H9 (cell line): ENCODE data around the gene SLC25A2. TPM values are rescaled to one million over a fixed set of nuclear protein-coding genes. Genes with fewer than 3 reads are reported as not detected.

Source experiments
- DNase-seq: peaks from one replicate; pipeline ENCODE4 v3.0.0-alpha.2; 2017
- H2AFZ ChIP-seq: one replicate; pipeline ENCODE4 v1.6.1; 2013; ENCODE audit warnings: mild to moderate bottlenecking, low read length, control low read depth, moderate library complexity
- H2AK5ac ChIP-seq: 2 replicates; pipeline ENCODE4 v1.6.1; 2013; ENCODE audit warnings: low read length, control low read depth, mixed read lengths; ENCODE audit not compliant: insufficient read length
- H2BK120ac ChIP-seq: one replicate; pipeline ENCODE4 v1.6.1; 2013; ENCODE audit warnings: low read depth, mild to moderate bottlenecking, low read length, control low read depth, inconsistent platforms; ENCODE audit not compliant: poor library complexity, severe bottlenecking
- H2BK12ac ChIP-seq: 2 replicates; pipeline ENCODE4 v1.6.1; 2013; ENCODE audit warnings: low read length, control low read depth, mixed read lengths, low read depth; ENCODE audit not compliant: insufficient read length
- H2BK15ac ChIP-seq: 2 replicates; pipeline ENCODE4 v1.6.1; 2013; ENCODE audit warnings: low read depth, low read length, control low read depth
- H2BK20ac ChIP-seq: one replicate; pipeline ENCODE4 v1.6.1; 2013; ENCODE audit warnings: low read depth, mild to moderate bottlenecking, low read length, control low read depth, inconsistent platforms; ENCODE audit not compliant: poor library complexity, severe bottlenecking
- H2BK5ac ChIP-seq: 2 replicates; pipeline ENCODE4 v1.6.1; 2013; ENCODE audit warnings: low read length, control low read depth, mixed read lengths; ENCODE audit not compliant: insufficient read length
- H3K14ac ChIP-seq: 2 replicates; pipeline ENCODE4 v1.6.1; 2013; ENCODE audit warnings: low read length, control low read depth; ENCODE audit not compliant: insufficient read depth
- H3K18ac ChIP-seq: 2 replicates; pipeline ENCODE4 v1.6.1; 2013; ENCODE audit warnings: low read depth, mild to moderate bottlenecking, mixed read lengths, low read length, control low read depth; ENCODE audit not compliant: insufficient read length
- H3K23ac ChIP-seq: 2 replicates; pipeline ENCODE4 v1.6.1; 2013; ENCODE audit warnings: low read length, control low read depth, mixed read lengths, low read depth; ENCODE audit not compliant: insufficient read length
- H3K23me2 ChIP-seq: 2 replicates; pipeline ENCODE4 v1.6.1; 2013; ENCODE audit warnings: low read depth, mild to moderate bottlenecking, mixed read lengths, low read length, control low read depth; ENCODE audit not compliant: insufficient read length, poor library complexity, severe bottlenecking
- H3K27ac ChIP-seq: 2 replicates; pipeline ENCODE4 v1.5.1; 2013; ENCODE audit warnings: low read length, control low read depth, mixed read lengths, low read depth; ENCODE audit not compliant: insufficient read length
- H3K27me3 ChIP-seq: 2 replicates; pipeline ENCODE4 v1.6.1; 2013; ENCODE audit warnings: low read length, control low read depth, inconsistent platforms; ENCODE audit not compliant: insufficient read depth
- H3K4ac ChIP-seq: 2 replicates; pipeline ENCODE4 v1.6.1; 2013; ENCODE audit warnings: low read depth, mild to moderate bottlenecking, control low read depth, inconsistent platforms, low read length, moderate library complexity
- H3K4me1 ChIP-seq: 2 replicates; pipeline ENCODE4 v1.6.1; 2013; ENCODE audit warnings: low read length, control low read depth, inconsistent platforms; ENCODE audit not compliant: insufficient read depth
- H3K4me2 ChIP-seq: 2 replicates; pipeline ENCODE4 v1.6.1; 2013; ENCODE audit warnings: low read length, control low read depth, mixed read lengths; ENCODE audit not compliant: insufficient read length, insufficient read depth
- H3K56ac ChIP-seq: 2 replicates; pipeline ENCODE4 v1.6.1; 2013; ENCODE audit warnings: low read depth, mild to moderate bottlenecking, mixed read lengths, low read length, control low read depth; ENCODE audit not compliant: insufficient read length
- H3K79me1 ChIP-seq: 2 replicates; pipeline ENCODE4 v1.6.1; 2013; ENCODE audit warnings: low read depth, mild to moderate bottlenecking, moderate library complexity, low read length, control low read depth, inconsistent platforms; ENCODE audit not compliant: insufficient read depth, poor library complexity, severe bottlenecking
- H3K79me2 ChIP-seq: 2 replicates; pipeline ENCODE4 v1.6.1; 2013; ENCODE audit warnings: low read length, control low read depth, inconsistent platforms; ENCODE audit not compliant: insufficient read depth
- H3K9ac ChIP-seq: 2 replicates; pipeline ENCODE4 v1.6.1; 2013; ENCODE audit warnings: low read length, control low read depth, mixed read lengths; ENCODE audit not compliant: insufficient read length; ENCODE audit errors: extremely low read depth
- H3K9me3 ChIP-seq: one replicate; pipeline ENCODE4 v1.6.1; 2013; ENCODE audit warnings: low read depth, low read length, inconsistent platforms; ENCODE audit not compliant: control insufficient read depth
- H3T11ph ChIP-seq: one replicate; pipeline ENCODE4 v1.6.1; 2013; ENCODE audit warnings: mild to moderate bottlenecking, low read length, control low read depth, inconsistent platforms
- H4K20me1 ChIP-seq: one replicate; pipeline ENCODE4 v1.6.1; 2013; ENCODE audit not compliant: control insufficient read depth, insufficient read length, insufficient read depth
- H4K5ac ChIP-seq: 2 replicates; pipeline ENCODE4 v1.6.1; 2013; ENCODE audit warnings: low read depth, mild to moderate bottlenecking, mixed read lengths, low read length, control low read depth; ENCODE audit not compliant: insufficient read length
- H4K8ac ChIP-seq: replicated peaks from 2 replicates; pipeline ENCODE4 v1.6.1; 2013; ENCODE audit warnings: low read length, control low read depth, mixed read lengths, low read depth; ENCODE audit not compliant: insufficient read length
- H4K91ac ChIP-seq: 2 replicates; pipeline ENCODE4 v1.6.1; 2013; ENCODE audit warnings: low read depth, mild to moderate bottlenecking, moderate library complexity, mixed read lengths, low read length, control low read depth; ENCODE audit not compliant: insufficient read length
- H3K27ac Mint-ChIP-seq, 3 experiments: 2 replicates in 2 of 3; 3 replicates in 1 of 3; pipeline ENCODE4 v1.8.0; 2020 to 2021; ENCODE audit warnings: mixed read lengths in 3 of 3, mild to moderate bottlenecking in 1 of 3, moderate library complexity in 1 of 3
- H3K27me3 Mint-ChIP-seq: 2 replicates; pipeline ENCODE4 v1.8.0; 2021; ENCODE audit warnings: low read depth, mild to moderate bottlenecking, moderate library complexity, mixed read lengths
- H3K36me3 Mint-ChIP-seq, 3 experiments: 2 replicates in 2 of 3; 3 replicates in 1 of 3; pipeline ENCODE4 v1.8.0; 2020 to 2021; ENCODE audit warnings: low read depth in 3 of 3, mixed read lengths in 3 of 3; ENCODE audit not compliant: insufficient read depth in 1 of 3
- H3K4me1 Mint-ChIP-seq, 2 experiments: 2 replicates each; pipeline ENCODE4 v1.8.0; 2020; ENCODE audit warnings: mixed read lengths in 2 of 2
- H3K4me3 Mint-ChIP-seq, 2 experiments: 2 replicates in 1 of 2; 3 replicates in 1 of 2; pipeline ENCODE4 v1.8.0; 2020 to 2021; ENCODE audit warnings: mild to moderate bottlenecking in 2 of 2, mixed read lengths in 2 of 2, moderate library complexity in 1 of 2
- H3K9me3 Mint-ChIP-seq, 2 experiments: 2 replicates in 1 of 2; 3 replicates in 1 of 2; pipeline ENCODE4 v1.8.0; 2020; ENCODE audit warnings: mild to moderate bottlenecking in 2 of 2, mixed read lengths in 2 of 2, moderate library complexity in 1 of 2
- total RNA-seq: library from RNA; stranded (reverse); gene quantifications from 2 replicates; pipeline ENCODE4 v1.2.1, GENCODE V29; 2021
- TF ChIP-seq, protein P1 (sequence below): fragments of 200-600 bp; sonication (generic); conservative IDR thresholded peaks from 3 replicates; pipeline ENCODE4 v1.8.0; 2021; ENCODE audit warnings: antibody characterized with exemption, mild to moderate bottlenecking

Gene SLC25A2
- total RNA-seq, 1 experiment from 2014 or later, result not detected

DNA sequence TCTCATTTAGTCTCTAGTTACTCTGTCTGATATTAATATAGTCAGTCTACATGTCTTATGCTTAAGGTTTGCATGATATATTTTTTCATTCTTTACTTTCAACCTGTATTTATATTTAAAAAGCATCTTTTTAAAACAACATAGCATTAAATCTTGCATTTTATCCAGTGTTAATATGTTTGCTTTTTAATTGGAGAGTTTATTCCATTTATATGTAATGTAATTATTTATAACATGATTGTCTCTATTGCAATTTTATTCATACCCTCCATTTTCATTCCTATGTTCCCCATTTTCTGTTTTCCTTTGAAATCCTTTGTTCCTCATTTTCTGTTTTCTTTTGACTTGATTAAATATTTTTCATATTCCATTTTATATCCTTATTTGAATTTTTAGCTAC lies 45.4 kb downstream of the SLC25A2 start:
- Histone ChIP-seq H2AK5ac (no peak overlapping the region), H2BK5ac (no peak overlapping the region), H2BK12ac (no peak overlapping the region), H3K18ac (no peak overlapping the region), H3K4ac (no peak overlapping the region), H2AFZ (no peak overlapping the region), H3K27me3 (no peaks in the 10 kb centered on the region), H3K27ac (no peak overlapping the region), H3K56ac (no peak overlapping the region), H3K23me2 (no peaks in the 10 kb centered on the region), H3K4me1 (no peaks in the 10 kb centered on the region), H3T11ph (no peak overlapping the region), H4K20me1 (no peaks in the 10 kb centered on the region), H2BK15ac (no peak overlapping the region), H3K23ac (no peak overlapping the region), H3K79me2 (no peaks in the 10 kb centered on the region), H4K91ac (no peak overlapping the region), H2BK120ac (no peak overlapping the region), H4K5ac (no peak overlapping the region), H3K9me3 (peaks cover 55% of the 10 kb centered on the region), H3K4me2 (no peak overlapping the region), H2BK20ac (no peak overlapping the region), H3K14ac (no peak overlapping the region), H4K8ac (no peak overlapping the region), H3K79me1 (no peaks in the 10 kb centered on the region), H3K9ac (no peak overlapping the region)
- H3K4me1 Mint-ChIP-seq, result no peaks in the 10 kb centered on the region
- no peak for DNase-seq
- TF ChIP-seq, protein P1, sequence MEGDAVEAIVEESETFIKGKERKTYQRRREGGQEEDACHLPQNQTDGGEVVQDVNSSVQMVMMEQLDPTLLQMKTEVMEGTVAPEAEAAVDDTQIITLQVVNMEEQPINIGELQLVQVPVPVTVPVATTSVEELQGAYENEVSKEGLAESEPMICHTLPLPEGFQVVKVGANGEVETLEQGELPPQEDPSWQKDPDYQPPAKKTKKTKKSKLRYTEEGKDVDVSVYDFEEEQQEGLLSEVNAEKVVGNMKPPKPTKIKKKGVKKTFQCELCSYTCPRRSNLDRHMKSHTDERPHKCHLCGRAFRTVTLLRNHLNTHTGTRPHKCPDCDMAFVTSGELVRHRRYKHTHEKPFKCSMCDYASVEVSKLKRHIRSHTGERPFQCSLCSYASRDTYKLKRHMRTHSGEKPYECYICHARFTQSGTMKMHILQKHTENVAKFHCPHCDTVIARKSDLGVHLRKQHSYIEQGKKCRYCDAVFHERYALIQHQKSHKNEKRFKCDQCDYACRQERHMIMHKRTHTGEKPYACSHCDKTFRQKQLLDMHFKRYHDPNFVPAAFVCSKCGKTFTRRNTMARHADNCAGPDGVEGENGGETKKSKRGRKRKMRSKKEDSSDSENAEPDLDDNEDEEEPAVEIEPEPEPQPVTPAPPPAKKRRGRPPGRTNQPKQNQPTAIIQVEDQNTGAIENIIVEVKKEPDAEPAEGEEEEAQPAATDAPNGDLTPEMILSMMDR, result no peak
- peaks cover 88 to 97% of the 10 kb centered on the region in 2 experiments for H3K9me3 Mint-ChIP-seq
- H3K27me3 Mint-ChIP-seq, result peaks cover 1% of the 10 kb centered on the region; the same call in 1 of the 2 replicates
- H3K27ac Mint-ChIP-seq, result no peak overlapping the region
- H3K4me3 Mint-ChIP-seq, result no peak overlapping the region
- peaks cover 15 to 68% (median 50%) of the 10 kb centered on the region in 3 experiments for H3K36me3 Mint-ChIP-seq

Other genes starting within 250 kb of the SLC25A2 start
- 26.3 and 27.7 TPM in 2 replicates for gene PCDHB2, start 209.4 kb downstream of the SLC25A2 start, total RNA-seq
- 2.0 and 2.3 TPM in 2 replicates for gene PCDHB3, start 203.6 kb downstream of the SLC25A2 start, total RNA-seq
- gene PCDHB4, start 182.2 kb downstream of the SLC25A2 start, total RNA-seq, result 1.3 and 1.6 TPM in 2 replicates
- gene PCDHB5, start 168.8 kb downstream of the SLC25A2 start, total RNA-seq, result 2.8 and 2.9 TPM in 2 replicates
- 0.22 TPM in 1 of 2 replicates, not detected in the other for gene PCDHB6, start 154.0 kb downstream of the SLC25A2 start, total RNA-seq
- gene PCDHB7, start 131.4 kb downstream of the SLC25A2 start, total RNA-seq, result 0.42 and 0.52 TPM in 2 replicates
- gene PCDHB8, start 126.3 kb downstream of the SLC25A2 start, total RNA-seq, result 0.57 and 0.86 TPM in 2 replicates
- gene PCDHB16, start 121.7 kb downstream of the SLC25A2 start, total RNA-seq, result 6.5 and 8.0 TPM in 2 replicates
- gene PCDHB9, start 116.9 kb downstream of the SLC25A2 start, total RNA-seq, result 2.6 and 2.9 TPM in 2 replicates
- 1.5 and 1.6 TPM in 2 replicates for gene PCDHB10, start 111.7 kb downstream of the SLC25A2 start, total RNA-seq
- 1.9 and 2.0 TPM in 2 replicates for gene PCDHB11, start 104.4 kb downstream of the SLC25A2 start, total RNA-seq
- gene PCDHB12, start 95.3 kb downstream of the SLC25A2 start, total RNA-seq, result 2.3 and 3.1 TPM in 2 replicates
- 1.5 and 1.7 TPM in 2 replicates for gene PCDHB13, start 90.1 kb downstream of the SLC25A2 start, total RNA-seq
- gene PCDHB14, start 80.7 kb downstream of the SLC25A2 start, total RNA-seq, result 1.5 and 2.4 TPM in 2 replicates
- gene PCDHB15, start 58.7 kb downstream of the SLC25A2 start, total RNA-seq, result 5.2 and 7.0 TPM in 2 replicates
- 90.3 TPM in 2 replicates for gene TAF7, start 16.7 kb upstream of the SLC25A2 start, total RNA-seq
- gene PCDHGA1, start 26.5 kb upstream of the SLC25A2 start, total RNA-seq, result 0.63 and 0.72 TPM in 2 replicates
- 0.90 and 1.1 TPM in 2 replicates for gene PCDHGA2, start 34.7 kb upstream of the SLC25A2 start, total RNA-seq
- gene PCDHGA3, start 39.8 kb upstream of the SLC25A2 start, total RNA-seq, result 0.88 and 0.94 TPM in 2 replicates
- 5.0 and 5.2 TPM in 2 replicates for gene PCDHGB1, start 46.0 kb upstream of the SLC25A2 start, total RNA-seq
- 2.3 and 2.6 TPM in 2 replicates for gene PCDHGA4, start 51.0 kb upstream of the SLC25A2 start, total RNA-seq
- 3.2 and 3.8 TPM in 2 replicates for gene PCDHGB2, start 55.9 kb upstream of the SLC25A2 start, total RNA-seq
- 1.1 and 1.3 TPM in 2 replicates for gene PCDHGA5, start 60.1 kb upstream of the SLC25A2 start, total RNA-seq
- 1.6 and 1.7 TPM in 2 replicates for gene PCDHGB3, start 66.2 kb upstream of the SLC25A2 start, total RNA-seq
- gene PCDHGA6, start 69.8 kb upstream of the SLC25A2 start, total RNA-seq, result 1.5 and 1.7 TPM in 2 replicates
- 0.83 and 0.88 TPM in 2 replicates for gene PCDHGA7, start 78.7 kb upstream of the SLC25A2 start, total RNA-seq
- gene PCDHGB4, start 83.6 kb upstream of the SLC25A2 start, total RNA-seq, result 3.8 and 4.2 TPM in 2 replicates
- gene PCDHGA8, start 88.6 kb upstream of the SLC25A2 start, total RNA-seq, result 0.90 and 1.0 TPM in 2 replicates
- 3.6 and 3.8 TPM in 2 replicates for gene PCDHGB5, start 93.9 kb upstream of the SLC25A2 start, total RNA-seq
- 0.83 and 1.3 TPM in 2 replicates for gene PCDHGA9, start 98.7 kb upstream of the SLC25A2 start, total RNA-seq
- gene PCDHGB6, start 104.0 kb upstream of the SLC25A2 start, total RNA-seq, result 5.5 and 6.0 TPM in 2 replicates
- 12.5 and 15.1 TPM in 2 replicates for gene PCDHGA10, start 108.9 kb upstream of the SLC25A2 start, total RNA-seq
- gene PCDHGB7, start 113.6 kb upstream of the SLC25A2 start, total RNA-seq, result 6.8 and 7.7 TPM in 2 replicates
- gene PCDHGA11, start 117.0 kb upstream of the SLC25A2 start, total RNA-seq, result 2.6 and 2.7 TPM in 2 replicates
- 1.3 and 1.4 TPM in 2 replicates for gene PCDHGA12, start 126.5 kb upstream of the SLC25A2 start, total RNA-seq
- gene PCDHGC3, start 171.9 kb upstream of the SLC25A2 start, total RNA-seq, result 19.8 and 22.6 TPM in 2 replicates
- 4.0 and 4.3 TPM in 2 replicates for gene PCDHGC4, start 181.0 kb upstream of the SLC25A2 start, total RNA-seq
- gene PCDHGC5, start 185.0 kb upstream of the SLC25A2 start, total RNA-seq, result 0.57 and 0.66 TPM in 2 replicates